Fibroblast of the aortic adventitia (primary cell): Measurements from ENCODE around the gene SEMA3A. TPM values are rescaled to one million over a fixed set of nuclear protein-coding genes. Genes with fewer than 3 reads are reported as not detected.

Experiments
- DNase-seq: peaks from one replicate; pipeline ENCODE4 v3.0.0-alpha.2; 2010; ENCODE audit warnings: low read depth
- H3K4me3 ChIP-seq: 2 replicates; pipeline ENCODE4 v1.5.1; 2011; ENCODE audit warnings: low read depth, mild to moderate bottlenecking, control low read depth, low read length, moderate library complexity
- CTCF ChIP-seq: IDR thresholded peaks from 2 replicates; pipeline ENCODE4 v1.5.1; 2011; ENCODE audit warnings: mild to moderate bottlenecking, low read length, control low read depth, inconsistent platforms; ENCODE audit not compliant: insufficient read depth
- total RNA-seq: library from RNA; depleted of rRNA; stranded (reverse); fragments of >200 nt; gene quantifications from 2 replicates; pipeline ENCODE4 v1.2.3, GENCODE V29; 2012; ENCODE audit warnings: low replicate concordance

The SEMA3A gene
- total RNA-seq, 1 donor: 118 TPM

DNA sequence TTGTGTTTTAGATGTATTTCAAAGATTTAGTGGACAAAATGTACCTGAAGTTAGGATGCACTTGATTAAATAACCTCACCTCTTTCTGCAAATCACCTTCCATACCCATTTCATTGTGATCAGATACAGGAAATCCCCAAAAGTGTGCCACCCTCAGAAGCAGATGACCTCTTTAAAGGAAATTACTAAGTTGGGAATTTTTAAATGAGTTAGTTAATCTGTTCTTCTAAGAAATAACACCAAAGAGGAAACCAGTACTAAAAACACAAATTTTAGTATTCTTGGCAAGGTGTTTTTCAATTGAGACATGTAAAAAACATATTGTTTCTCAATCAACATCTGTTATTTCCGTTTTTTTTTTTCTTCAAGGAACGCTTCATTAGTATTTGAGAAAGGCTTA is 4.6 kb upstream of the SEMA3A start:
- DNase-seq: no peak
- no peak for TF ChIP-seq CTCF

GRCh38 chr7:84196084-84196503 is 1.5 kb upstream of the SEMA3A start:
- peak; percentile 81 for DNase-seq
- no peak for TF ChIP-seq CTCF
- peak overlapping the region; percentile 67 for H3K4me3 ChIP-seq

More for the DNA sequence above, 4.6 kb upstream of the SEMA3A start:
- H3K4me3 ChIP-seq: no peak overlapping the region

DNA sequence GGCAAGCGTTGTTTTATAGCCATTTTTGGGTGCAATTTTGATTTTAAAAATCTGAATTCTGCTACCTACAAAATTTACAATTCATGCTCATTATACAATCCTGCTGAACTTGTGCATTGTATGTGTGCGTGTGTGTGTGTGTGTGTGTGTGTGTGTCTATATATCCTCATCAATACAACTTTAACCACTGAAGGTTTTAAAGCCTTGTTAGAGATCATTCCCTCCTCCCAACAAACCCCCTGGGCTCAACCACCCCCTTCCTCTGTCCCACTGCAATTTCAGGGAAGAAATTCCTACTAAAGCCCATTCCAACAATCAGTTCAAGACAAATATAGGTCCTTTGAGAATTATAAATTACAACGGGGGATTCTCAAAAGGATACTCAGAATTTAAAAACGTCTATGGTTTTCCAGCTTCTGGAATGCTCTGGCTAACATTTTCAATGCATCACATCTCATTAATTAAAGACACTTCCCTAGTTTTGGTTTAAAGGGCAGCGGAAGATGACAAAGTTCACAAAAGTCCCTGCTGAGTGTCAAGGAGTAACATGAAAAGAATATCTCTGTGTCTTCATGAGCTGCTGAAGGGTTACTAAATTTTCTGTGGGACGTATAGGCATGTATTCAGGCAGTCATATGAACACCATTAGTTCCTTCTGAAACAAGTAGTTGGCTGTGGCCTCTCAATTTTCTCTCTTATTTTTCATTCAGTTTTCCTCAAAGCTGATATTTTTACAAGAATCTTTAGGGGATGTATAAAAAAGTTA is 889 bp upstream of the SEMA3A start:
- no peak for TF ChIP-seq CTCF
- DNase-seq: no peak
- H3K4me3 ChIP-seq: peak overlapping the region; percentile 67

GRCh38 chr7:84193747-84194146 is 842 bp downstream of the SEMA3A start:
- peak; percentile 49 for DNase-seq
- peak overlapping the region; percentile 67 for H3K4me3 ChIP-seq
- TF ChIP-seq CTCF: no peak

GRCh38 chr7:84191842-84192241 is 2.7 kb downstream of the SEMA3A start:
- peak; percentile 61 for DNase-seq
- TF ChIP-seq CTCF: no peak
- H3K4me3 ChIP-seq: peak overlapping the region; percentile 52

DNA sequence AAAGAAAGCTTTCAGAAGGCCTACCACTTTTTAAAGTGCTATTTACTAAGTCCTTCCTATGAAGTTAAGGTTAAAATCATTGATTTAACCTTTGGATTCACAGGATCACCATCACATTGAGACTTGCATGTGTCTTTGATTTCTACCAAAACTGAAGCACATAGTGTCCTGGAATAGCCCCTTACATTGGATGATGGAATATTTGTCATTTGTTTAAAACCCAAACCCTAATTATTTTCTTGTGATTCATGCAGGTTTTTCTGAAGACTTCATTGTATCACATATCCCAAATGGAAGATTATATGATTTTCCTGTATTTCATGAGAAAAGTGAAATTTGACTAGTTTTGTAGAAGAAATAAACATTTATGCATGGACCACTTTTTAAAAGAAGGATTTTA is 3.3 kb downstream of the SEMA3A start:
- peak overlapping the region; percentile 52 for H3K4me3 ChIP-seq
- no peak for TF ChIP-seq CTCF
- DNase-seq: peak; percentile 44
